Inflammatory macrophage (primary cell): ENCODE data around the gene FHIT.
"Not testable (repeated sequence)": the region's sequence is repeated elsewhere in the genome, so short reads cannot be mapped to it uniquely, and the experiment has no call there.

Experiments
- DNase-seq, 2 donors: peaks; one replicate each; pipeline ENCODE4 v3.0.0-alpha.2; 2020 to 2022

FHIT gene

DNA sequence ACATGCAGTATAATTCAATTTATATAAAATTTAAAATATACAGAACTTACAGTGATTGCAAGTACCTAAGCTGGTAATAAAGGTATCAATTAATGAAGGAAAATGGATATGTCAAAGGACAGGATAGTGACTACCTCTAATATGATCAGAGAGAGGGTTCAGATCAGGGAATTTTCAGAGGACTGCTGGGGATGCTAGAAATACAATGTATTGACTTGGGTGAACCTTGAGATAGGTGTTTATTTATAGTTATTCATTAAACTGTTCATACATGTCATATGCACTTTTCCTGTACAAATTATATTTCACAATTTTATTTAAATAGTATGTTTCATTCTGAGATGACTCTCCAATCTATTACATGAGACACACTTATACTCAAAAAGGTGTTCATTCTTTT is 554.1 kb downstream of the FHIT start:
- no peak for DNase-seq

GRCh38 chr3:60696428-60697125 is 554.7 kb downstream of the FHIT start:
- no peak for DNase-seq

GRCh38 chr3:60675424-60675823 is 575.8 kb downstream of the FHIT start:
- no peak for DNase-seq

DNA sequence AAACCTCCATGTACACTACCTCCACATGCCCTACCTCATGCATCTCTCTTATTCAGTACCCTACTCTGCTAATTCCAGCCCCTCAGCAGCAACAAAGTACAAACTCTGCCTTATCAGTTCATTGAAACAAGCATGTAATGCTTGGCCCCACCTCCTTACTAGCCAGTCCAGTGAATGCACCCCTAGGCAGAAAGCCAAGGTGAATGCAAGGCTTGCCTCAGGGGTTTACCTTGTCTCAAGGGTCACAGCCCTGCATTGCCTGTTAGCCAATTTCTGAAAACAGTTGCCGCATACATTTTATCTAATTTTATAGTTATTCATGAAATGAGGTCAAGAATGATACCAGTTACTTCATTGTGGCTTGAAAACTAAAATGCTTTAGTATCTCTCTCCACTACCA is 576.4 kb downstream of the FHIT start:
- no peak for DNase-seq

DNA sequence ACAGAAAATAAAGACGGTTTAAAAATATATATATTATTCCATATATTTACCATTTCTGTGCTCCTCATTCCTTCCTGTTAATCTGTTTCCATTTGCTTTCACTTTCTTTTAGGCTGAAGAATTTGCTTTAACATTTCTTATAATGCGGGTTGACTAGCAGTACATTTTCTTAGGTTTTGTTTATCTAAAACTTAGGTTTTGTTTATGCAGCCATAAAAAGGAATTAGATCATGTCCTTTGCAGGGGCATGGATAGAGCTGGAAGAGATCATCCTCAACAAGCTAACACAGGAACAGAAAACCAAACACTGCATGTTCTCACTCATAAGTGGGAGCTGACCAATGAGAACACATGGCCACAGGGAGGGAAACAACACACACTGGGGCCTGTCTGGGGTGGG is 578.1 kb downstream of the FHIT start:
- no peak for DNase-seq

- not testable (repeated sequence) for DNase-seq
Measured at GRCh38 chr3:60672337-60672736, 578.9 kb downstream of the FHIT start.

DNA sequence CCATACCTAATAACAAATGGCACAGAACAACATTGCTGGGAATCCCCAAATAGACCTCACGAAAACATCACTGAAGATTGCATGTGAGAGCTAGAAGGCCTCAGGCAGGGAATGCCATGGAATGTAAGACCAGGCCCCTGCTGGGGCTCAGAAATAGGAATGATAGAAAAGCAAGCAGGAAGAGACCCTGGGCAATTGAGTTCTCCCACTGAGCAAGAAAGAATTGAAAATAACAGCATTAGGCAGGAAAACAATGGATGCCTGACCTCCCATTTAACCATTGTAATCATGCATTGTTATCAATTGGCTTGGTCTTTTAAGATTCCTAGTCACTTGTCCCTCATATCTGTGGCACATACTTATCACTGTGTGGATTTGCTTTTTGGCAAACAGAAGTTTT is 581.6 kb downstream of the FHIT start:
- no peak for DNase-seq

DNA sequence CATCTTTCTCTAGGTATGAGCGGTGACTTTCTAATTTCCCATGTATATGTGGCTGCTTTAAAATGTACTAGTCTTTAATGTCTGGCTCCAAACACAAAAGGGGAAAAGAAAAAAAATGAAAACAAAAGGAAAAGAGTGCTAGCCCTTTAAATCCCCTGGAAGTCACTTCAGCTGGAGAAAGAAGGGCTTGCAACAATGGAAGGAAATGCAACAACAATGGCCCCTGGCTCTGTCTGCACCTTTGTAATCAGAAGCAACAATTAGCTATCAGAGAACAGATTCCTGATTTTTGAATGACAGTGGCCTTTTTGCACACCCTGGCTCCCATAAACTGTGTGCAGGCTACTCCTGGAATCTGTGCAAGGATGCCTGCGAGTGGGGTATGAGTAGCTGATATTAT is 591.2 kb downstream of the FHIT start:
- DNase-seq = no peak

GRCh38 chr3:60659098-60659497 is 592.2 kb downstream of the FHIT start:
- no peak for DNase-seq

DNA sequence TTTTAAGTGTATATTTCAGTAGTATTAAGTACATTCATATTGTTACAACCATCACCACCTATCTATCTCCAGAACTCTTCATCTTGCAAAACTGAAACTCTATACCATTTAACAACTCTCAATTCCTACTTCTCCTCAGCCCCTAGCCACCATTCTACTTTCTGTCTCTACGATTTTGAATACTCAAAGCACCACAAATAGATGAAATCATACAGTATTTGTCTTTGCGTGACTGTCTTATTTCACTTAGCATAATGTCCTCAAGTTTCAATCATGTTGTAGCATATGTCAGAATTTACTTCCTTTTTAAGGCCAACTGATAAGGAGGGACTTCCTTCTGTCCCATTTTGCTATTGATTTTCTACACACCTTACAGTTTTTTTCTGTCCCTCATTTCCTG is 593.3 kb downstream of the FHIT start:
- DNase-seq = no peak

DNA sequence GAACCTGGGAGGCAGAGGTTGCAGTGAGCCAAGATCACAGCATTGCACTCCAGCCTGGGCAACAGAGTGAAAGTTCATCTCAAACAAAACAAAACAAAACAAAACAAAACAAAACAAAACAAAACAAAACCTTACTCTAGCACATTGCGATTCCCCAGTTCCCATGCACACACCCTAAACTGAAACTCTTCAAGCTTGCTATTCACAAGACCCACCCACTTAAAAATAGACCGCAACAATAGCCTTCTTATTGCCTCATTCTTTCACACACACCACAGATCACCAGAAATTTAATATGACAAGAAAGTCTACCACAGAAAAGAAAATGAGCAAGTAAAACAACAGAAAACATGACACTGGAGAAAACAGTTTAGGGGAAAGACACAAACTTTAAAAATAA is 598.4 kb downstream of the FHIT start:
- DNase-seq = no peak

DNA sequence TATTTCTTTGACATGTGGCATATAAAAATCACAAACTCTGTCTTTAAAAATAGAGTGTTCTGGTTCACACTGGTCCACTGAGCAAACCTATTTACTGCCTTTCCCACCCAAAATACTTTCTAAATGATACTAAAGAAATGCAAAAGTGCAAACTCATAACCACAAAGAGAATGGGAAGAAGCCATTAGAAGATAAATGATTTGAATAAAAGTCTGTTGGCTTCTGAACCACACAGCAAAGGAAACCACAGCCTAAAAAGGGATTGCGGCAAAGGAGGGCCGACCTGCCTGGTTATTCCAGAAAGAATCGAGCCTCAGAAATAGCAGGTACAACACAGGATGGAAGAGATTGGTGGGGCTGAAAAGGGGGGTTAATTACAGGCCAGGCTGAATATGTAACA is 599.5 kb downstream of the FHIT start:
- DNase-seq = no peak

DNA sequence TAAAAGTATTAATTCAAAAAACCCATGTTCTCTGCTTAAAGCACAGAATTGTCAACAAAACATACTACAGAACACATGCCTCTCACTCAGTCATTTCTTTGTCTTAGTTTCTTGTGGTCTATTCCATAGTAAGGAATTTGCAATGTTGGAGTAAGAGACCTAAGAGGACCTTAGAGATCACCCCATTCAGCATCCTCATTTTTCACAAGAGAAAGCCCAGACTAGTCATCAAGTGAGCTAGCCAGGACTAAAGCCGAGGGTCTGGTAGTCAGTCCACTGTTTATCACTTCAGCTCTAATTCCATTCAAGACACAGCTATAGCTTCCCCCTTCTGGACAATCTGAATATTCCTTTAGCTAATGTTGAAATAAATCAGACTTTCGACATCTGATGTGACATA is 601.1 kb downstream of the FHIT start:
- no peak for DNase-seq

DNA sequence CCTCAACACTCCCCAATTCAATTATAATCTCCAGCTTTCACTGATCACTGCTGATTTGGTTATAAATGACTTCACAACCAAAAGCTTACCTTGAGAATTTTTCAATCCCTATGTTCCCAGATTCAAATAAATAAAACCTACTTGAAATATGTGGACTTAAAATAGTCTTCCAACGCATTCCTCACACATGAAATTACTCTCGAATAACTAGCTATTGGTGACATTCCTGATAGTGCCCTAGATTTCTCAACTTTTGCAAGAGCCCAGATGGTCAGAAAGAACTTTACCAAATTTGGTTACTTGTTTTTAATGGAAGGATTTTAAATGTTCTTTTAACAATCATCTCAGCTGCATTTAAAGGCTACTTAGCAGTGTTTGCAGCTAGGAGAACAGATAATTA is 605.5 kb downstream of the FHIT start:
- DNase-seq = no peak

- DNase-seq = no peak
Measured at GRCh38 chr3:60643831-60644230, 607.4 kb downstream of the FHIT start.

DNA sequence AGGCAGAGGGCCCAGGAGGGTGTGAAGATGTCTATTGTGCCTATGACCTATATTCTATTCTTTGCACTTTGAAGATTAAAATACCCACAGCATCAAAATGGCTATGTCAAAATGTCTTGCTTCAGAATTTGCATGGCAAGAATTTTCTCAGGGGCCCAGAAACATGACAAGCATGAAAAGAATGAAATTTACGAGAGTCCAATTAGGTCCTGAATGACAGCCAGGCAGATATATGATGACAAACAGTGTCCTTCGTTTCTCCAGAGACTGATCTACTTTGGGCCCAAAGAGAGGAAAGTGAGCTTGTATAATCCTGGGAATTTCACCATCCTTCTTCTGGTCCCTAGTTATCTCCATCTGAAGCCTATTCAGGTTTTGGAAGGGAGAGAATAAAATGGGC is 609.9 kb downstream of the FHIT start:
- DNase-seq = no peak

DNA sequence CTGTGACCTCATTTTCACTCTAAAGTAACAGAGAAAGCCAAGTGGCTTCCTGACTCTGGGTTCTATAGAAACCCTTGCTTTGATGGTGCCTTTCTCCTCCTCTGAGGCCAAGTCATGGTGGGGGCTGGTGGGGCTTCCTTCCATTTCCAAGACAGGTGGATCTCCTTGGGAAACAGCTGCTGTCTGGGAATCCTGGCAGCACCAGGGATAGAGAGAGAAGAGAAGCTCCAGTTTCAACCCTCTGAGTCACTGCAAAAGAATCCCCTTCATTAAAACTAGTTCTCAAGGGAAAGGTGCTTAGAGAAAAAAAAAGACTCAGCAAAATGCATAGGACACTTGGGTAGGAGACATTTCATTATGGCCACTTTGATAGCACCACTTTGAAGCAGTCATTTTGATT is 614.4 kb downstream of the FHIT start:
- no peak for DNase-seq

DNA sequence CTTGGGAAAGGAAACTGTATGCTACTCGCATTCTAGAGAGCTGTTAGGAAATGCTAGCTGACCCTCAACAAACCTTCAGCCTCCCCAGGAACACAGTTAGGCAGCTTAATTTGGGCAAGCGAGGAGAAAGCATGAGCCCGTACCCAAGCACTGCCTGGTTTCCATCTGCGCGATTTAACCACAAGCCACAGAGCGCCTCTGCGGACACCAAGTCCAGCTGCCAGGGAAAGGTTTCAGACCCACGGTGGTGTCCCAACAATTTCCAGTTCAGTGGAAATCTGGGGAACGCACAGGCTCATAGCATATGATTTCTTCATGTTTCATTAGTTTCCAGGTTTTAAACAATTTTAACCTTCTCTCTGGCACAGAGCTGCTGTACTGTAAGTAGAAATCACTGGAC is 617.6 kb downstream of the FHIT start:
- no peak for DNase-seq

DNA sequence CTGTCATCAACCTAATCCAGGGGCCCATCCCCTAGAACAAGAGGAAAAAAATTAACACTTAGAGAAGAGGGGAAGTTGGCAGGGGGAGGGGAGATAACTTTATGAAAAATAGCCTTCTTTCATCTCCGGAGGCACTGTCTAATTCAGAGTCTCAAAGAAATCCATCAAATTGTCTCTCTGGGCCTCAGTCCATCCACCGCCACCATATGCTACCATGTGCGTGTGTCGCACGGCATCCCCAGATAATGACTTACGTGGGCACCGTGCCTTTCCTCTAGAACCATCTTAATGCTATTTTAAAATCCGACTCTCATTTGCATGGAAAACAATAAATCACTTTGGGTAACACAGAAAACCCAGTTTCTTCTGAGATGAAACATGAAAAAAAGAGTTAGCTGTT is 619.7 kb downstream of the FHIT start:
- DNase-seq = no peak

DNA sequence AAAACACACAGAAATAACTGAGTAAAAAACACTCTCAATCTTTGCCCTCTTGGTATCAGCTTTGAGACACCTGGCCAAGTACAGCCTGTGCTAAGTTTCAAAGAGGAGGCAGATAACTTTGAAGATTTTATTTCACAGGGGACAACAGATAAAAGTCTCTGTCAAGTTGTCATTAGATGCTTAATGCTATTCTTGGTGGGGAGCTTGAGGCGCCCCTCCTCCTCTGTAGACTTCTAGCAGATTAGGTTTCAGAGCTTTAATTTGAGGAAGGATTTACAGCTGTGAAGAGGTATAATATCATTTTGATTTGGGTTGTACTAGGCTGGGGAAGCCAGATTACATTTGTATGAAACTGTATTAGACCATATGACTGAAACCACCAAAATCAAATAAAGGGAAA is 620.3 kb downstream of the FHIT start:
- no peak for DNase-seq

DNA sequence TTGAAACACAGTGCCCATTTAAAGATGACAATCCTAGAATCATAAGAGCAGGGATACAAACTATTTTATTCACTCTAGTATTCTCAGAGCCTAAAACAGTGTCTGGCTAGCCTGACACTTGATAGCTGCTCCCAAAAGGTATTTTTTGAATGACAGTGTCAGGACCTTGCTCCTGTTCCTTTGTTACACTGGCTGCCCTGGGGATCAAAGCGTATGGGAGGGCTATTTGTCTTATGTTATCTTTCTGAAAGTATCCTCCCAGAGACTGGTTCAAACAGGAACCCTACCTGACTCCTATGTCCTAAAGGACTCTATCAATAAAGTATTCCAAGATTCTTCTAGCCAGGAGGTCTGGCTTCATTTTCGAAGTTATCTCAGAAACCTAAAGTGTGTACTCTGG is 621.4 kb downstream of the FHIT start:
- no peak for DNase-seq

DNA sequence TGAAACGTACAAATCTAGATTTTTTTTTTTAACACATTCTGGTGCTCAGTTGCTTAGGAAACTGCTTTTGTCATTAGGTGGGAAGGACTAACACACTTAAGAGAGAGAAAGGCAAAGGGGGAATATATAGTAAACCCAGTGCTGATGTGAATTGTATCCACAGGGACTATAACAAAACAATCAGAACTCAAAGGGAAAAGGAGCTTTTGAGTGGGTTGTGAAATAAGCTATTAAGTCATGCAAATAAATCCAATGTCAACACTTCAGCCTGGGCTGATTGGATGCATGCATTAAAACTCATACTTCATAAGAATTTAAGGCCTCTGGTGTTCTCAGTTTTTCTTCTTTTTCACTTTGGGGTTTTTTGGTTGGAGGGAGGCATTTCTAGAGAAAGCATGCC is 628.9 kb downstream of the FHIT start:
- DNase-seq = no peak

DNA sequence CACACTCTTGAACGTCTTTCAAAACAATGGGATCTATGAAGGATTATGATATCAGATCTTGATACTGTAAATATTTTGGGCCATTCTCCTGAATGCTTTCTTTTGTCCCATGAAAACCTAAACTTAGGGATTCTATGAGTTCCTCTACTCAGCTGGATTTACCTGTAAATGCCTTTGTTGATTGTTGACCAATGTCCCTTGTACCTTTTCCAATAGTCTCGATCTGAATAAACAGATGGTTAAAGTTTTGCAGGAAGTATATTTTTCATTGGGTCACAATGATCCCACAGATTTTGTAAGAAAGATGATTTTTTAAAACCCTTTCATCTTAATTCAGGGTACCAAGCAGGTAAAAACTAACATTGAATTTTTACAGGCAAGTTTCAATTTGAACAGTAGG is 634.1 kb downstream of the FHIT start:
- no peak for DNase-seq

DNA sequence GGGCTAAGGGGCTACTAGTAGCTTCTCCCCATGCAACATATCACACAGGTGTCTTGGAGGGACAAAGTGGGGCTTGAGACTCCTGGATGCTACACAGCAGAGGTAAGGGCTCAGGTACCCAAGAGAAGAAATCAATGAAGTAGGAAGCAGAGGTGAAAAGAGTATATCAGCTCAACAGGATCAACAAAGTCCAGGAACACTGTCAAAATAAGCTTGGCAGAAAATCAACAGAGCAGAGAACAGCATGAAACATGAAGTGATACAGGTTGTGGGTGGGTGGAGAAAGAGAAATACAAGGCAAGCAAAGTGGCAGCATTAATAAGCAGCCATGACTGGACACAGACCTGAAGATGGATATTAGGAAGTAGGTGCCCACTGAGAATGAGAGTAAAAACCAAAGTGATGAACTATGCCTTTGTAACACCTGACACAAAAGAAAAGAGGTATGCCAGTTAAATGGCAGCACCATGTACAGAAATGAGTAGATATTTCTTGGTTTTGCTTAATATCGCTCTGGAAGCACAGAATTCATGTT is 637.4 kb downstream of the FHIT start:
- DNase-seq = no peak

- no peak for DNase-seq
Measured at GRCh38 chr3:60610441-60611112, 640.7 kb downstream of the FHIT start.
